C4-2B (cell line): ENCODE data around the gene CYB561.

Experiments used
- ZFX ChIP-seq: fragments of 450-650 bp; IDR thresholded peaks from 2 replicates; pipeline ENCODE4 v1.6.1; 2017
- TF ChIP-seq, protein P1 (sequence below): fragments of 450-650 bp; conservative IDR thresholded peaks from 2 replicates; pipeline ENCODE4 v1.5.1; 2017; ENCODE audit warnings: mild to moderate bottlenecking

GRCh38 chr17:63446753-63447470 lies 806 bp upstream of the CYB561 start:
- TF ChIP-seq, protein P1, sequence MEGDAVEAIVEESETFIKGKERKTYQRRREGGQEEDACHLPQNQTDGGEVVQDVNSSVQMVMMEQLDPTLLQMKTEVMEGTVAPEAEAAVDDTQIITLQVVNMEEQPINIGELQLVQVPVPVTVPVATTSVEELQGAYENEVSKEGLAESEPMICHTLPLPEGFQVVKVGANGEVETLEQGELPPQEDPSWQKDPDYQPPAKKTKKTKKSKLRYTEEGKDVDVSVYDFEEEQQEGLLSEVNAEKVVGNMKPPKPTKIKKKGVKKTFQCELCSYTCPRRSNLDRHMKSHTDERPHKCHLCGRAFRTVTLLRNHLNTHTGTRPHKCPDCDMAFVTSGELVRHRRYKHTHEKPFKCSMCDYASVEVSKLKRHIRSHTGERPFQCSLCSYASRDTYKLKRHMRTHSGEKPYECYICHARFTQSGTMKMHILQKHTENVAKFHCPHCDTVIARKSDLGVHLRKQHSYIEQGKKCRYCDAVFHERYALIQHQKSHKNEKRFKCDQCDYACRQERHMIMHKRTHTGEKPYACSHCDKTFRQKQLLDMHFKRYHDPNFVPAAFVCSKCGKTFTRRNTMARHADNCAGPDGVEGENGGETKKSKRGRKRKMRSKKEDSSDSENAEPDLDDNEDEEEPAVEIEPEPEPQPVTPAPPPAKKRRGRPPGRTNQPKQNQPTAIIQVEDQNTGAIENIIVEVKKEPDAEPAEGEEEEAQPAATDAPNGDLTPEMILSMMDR: peak; percentile 41; the same call in 1 of the 2 replicates
- peak; percentile 76 for TF ChIP-seq ZFX
